Gastroesophageal sphincter (tissue), 3 donors: ENCODE data around the gene OCIAD2.

Experiments used
- POLR2AphosphoS5 ChIP-seq: sonication (generic); formaldehyde crosslinking; IDR thresholded peaks from one replicate; pipeline ENCODE4 v1.6.1; 2017; ENCODE audit warnings: antibody characterized with exemption
- TF ChIP-seq, protein P1 (sequence below), 4 experiments: fragments of 200-600 bp in 2 of 4; fragments of 450-650 bp in 2 of 4; sonication (generic) in 1 of 4; IDR thresholded peaks; one replicate each; pipeline ENCODE4 v1.5.1; 2017 to 2019; ENCODE audit warnings: antibody characterized with exemption in 4 of 4, mild to moderate bottlenecking in 2 of 4, moderate library complexity in 2 of 4

DNA sequence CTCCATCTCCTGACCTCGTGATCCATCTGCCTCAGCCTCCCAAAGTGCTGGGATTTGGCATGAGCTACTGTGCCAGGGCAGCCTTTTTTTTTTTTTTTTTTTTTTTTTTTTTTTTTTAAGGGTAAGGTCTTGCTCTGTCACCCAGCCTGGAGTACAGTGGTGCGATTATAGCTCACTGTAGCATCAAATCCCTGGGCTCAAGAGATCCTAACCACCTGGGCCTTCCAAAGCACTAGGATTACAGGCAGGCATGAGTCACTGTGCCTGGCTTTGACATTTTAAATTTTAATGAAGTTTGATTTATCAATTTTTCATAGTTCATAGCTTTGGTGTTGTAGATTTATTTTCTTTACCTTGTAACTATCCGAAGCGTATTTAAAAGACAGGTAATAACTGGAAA is 17.8 kb upstream of the OCIAD2 start:
- TF ChIP-seq, protein P1, sequence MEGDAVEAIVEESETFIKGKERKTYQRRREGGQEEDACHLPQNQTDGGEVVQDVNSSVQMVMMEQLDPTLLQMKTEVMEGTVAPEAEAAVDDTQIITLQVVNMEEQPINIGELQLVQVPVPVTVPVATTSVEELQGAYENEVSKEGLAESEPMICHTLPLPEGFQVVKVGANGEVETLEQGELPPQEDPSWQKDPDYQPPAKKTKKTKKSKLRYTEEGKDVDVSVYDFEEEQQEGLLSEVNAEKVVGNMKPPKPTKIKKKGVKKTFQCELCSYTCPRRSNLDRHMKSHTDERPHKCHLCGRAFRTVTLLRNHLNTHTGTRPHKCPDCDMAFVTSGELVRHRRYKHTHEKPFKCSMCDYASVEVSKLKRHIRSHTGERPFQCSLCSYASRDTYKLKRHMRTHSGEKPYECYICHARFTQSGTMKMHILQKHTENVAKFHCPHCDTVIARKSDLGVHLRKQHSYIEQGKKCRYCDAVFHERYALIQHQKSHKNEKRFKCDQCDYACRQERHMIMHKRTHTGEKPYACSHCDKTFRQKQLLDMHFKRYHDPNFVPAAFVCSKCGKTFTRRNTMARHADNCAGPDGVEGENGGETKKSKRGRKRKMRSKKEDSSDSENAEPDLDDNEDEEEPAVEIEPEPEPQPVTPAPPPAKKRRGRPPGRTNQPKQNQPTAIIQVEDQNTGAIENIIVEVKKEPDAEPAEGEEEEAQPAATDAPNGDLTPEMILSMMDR (IDR thresholded peaks at IDR 0.05): no peak
- no peak for TF ChIP-seq POLR2AphosphoS5
